SK-N-SH treated with all-trans-retinoic acid at 6 μM for 48 hours (cell line): ENCODE data around the gene C19orf85.

Experiments used
- ATAC-seq: fragments of 200-7000 bp; cut with Tn5 transposase; 3 replicates; pipeline ENCODE4 v1.9.1; 2020; ENCODE audit warnings: mild to moderate bottlenecking, moderate library complexity
- ARNTL ChIP-seq: fragments of 450-650 bp; formaldehyde crosslinking; IDR thresholded peaks from 2 replicates; pipeline ENCODE4 v1.5.0; 2020; ENCODE audit warnings: low read depth, mild to moderate bottlenecking, moderate library complexity, borderline replicate concordance
- BACH2 ChIP-seq: fragments of 250-450 bp; sonication (Bioruptor Pico); IDR thresholded peaks from 2 replicates; pipeline ENCODE4 v1.9.0; 2021; ENCODE audit warnings: mild to moderate bottlenecking, borderline replicate concordance
- CREB5 ChIP-seq: fragments of 250-450 bp; sonication (Bioruptor Pico); IDR thresholded peaks from 2 replicates; pipeline ENCODE4 v1.5.1; 2020; ENCODE audit warnings: low read depth, mild to moderate bottlenecking, moderate library complexity
- CSDC2 ChIP-seq: fragments of 250-450 bp; sonication (Bioruptor Pico); IDR thresholded peaks from 2 replicates; pipeline ENCODE4 v1.5.0; 2020; ENCODE audit warnings: mild to moderate bottlenecking, moderate library complexity
- CSRNP3 ChIP-seq: fragments of 250-450 bp; sonication (Bioruptor Pico); IDR thresholded peaks from 2 replicates; pipeline ENCODE4 v1.5.1; 2021; ENCODE audit warnings: mild to moderate bottlenecking, moderate library complexity
- ESRRG ChIP-seq: fragments of 250-450 bp; sonication (Bioruptor Pico); IDR thresholded peaks from 2 replicates; pipeline ENCODE4 v1.6.1; 2021; ENCODE audit warnings: mild to moderate bottlenecking
- GLIS3 ChIP-seq: fragments of 250-450 bp; sonication (Bioruptor Pico); IDR thresholded peaks from 2 replicates; pipeline ENCODE4 v1.5.0; 2020; ENCODE audit warnings: mild to moderate bottlenecking, moderate library complexity
- PATZ1 ChIP-seq: fragments of 250-450 bp; sonication (Bioruptor Pico); IDR thresholded peaks from 2 replicates; pipeline ENCODE4 v1.8.0; 2020; ENCODE audit warnings: mild to moderate bottlenecking, moderate library complexity, borderline replicate concordance
- POU6F1 ChIP-seq: fragments of 250-450 bp; sonication (Bioruptor Pico); IDR thresholded peaks from 2 replicates; pipeline ENCODE4 v1.8.0; 2021; ENCODE audit warnings: low read depth, mild to moderate bottlenecking, moderate library complexity, borderline replicate concordance
- PPARA ChIP-seq: fragments of 250-450 bp; sonication (Bioruptor Pico); IDR thresholded peaks from 2 replicates; pipeline ENCODE4 v1.5.0; 2020; ENCODE audit warnings: mild to moderate bottlenecking, borderline replicate concordance
- SNAI2 ChIP-seq: fragments of 250-450 bp; sonication (Bioruptor Pico); IDR thresholded peaks from 2 replicates; pipeline ENCODE4 v1.5.0; 2020; ENCODE audit warnings: mild to moderate bottlenecking, moderate library complexity
- TCF4 ChIP-seq: fragments of 250-450 bp; sonication (Bioruptor Pico); IDR thresholded peaks from 2 replicates; pipeline ENCODE4 v1.8.0; 2021; ENCODE audit warnings: mild to moderate bottlenecking, moderate library complexity, borderline replicate concordance
- TOX ChIP-seq: fragments of 250-450 bp; sonication (Bioruptor Pico); IDR thresholded peaks from 2 replicates; pipeline ENCODE4 v1.8.0; 2021; ENCODE audit warnings: mild to moderate bottlenecking, moderate library complexity, borderline replicate concordance
- TSHZ2 ChIP-seq: fragments of 250-450 bp; sonication (Bioruptor Pico); IDR thresholded peaks from 2 replicates; pipeline ENCODE4 v1.5.0; 2020; ENCODE audit warnings: mild to moderate bottlenecking, moderate library complexity
- ZC3H10 ChIP-seq: fragments of 250-450 bp; sonication (Bioruptor Pico); IDR thresholded peaks from 2 replicates; pipeline ENCODE4 v1.5.1; 2021; ENCODE audit warnings: mild to moderate bottlenecking, moderate library complexity
- ZFP3 ChIP-seq: fragments of 250-450 bp; sonication (Bioruptor Pico); IDR thresholded peaks from 2 replicates; pipeline ENCODE4 v1.5.0; 2020; ENCODE audit warnings: mild to moderate bottlenecking, moderate library complexity
- ZFP30 ChIP-seq: fragments of 450-650 bp; formaldehyde crosslinking; IDR thresholded peaks from 2 replicates; pipeline ENCODE4 v1.5.0; 2022; ENCODE audit warnings: mild to moderate bottlenecking, moderate library complexity
- ZNF70 ChIP-seq: fragments of 450-650 bp; formaldehyde crosslinking; IDR thresholded peaks from 2 replicates; pipeline ENCODE4 v1.5.0; 2020; ENCODE audit warnings: mild to moderate bottlenecking, moderate library complexity

The C19orf85 gene

GRCh38 chr19:55459950-55460657 is 4.4 kb downstream of the C19orf85 start (continued):
- no peak for TF ChIP-seq TSHZ2 (CRISPR knock-in tag)
- TF ChIP-seq, all 23 proteins: peak for 0

- ATAC-seq: no peak
- TF ChIP-seq ESRRG: no peak
- TF ChIP-seq SNAI2 (CRISPR knock-in tag): no peak
- no peak for TF ChIP-seq ARNTL (CRISPR knock-in tag)
- TF ChIP-seq ZFP30: no peak
- TF ChIP-seq TCF4 (CRISPR knock-in tag): no peak
- no peak for TF ChIP-seq CSRNP3 (CRISPR knock-in tag)
- no peak for TF ChIP-seq TSHZ2 (CRISPR knock-in tag)
- no peak for TF ChIP-seq PATZ1 (CRISPR knock-in tag)
- no peak for TF ChIP-seq ZNF70
- TF ChIP-seq TOX (CRISPR knock-in tag): no peak
- TF ChIP-seq POU6F1 (CRISPR knock-in tag): no peak
- TF ChIP-seq ZFP3: no peak
- TF ChIP-seq, all 23 proteins: peak for 0
Observed at GRCh38 chr19:55459551-55459949, 5.0 kb downstream of the C19orf85 start.

- no peak for ATAC-seq
- no peak for TF ChIP-seq BACH2 (CRISPR knock-in tag)
- no peak for TF ChIP-seq CSDC2 (CRISPR knock-in tag)
- no peak for TF ChIP-seq PPARA (CRISPR knock-in tag)
- TF ChIP-seq ZC3H10: no peak
- TF ChIP-seq GLIS3 (CRISPR knock-in tag): no peak
- TF ChIP-seq ZFP3: no peak
- TF ChIP-seq CREB5 (CRISPR knock-in tag): no peak
Observed at GRCh38 chr19:55457683-55458457, 6.7 kb downstream of the C19orf85 start.
